Neural cell (in vitro differentiated cells): ENCODE measurements around the gene HPSE2. TPM values are rescaled to one million over a fixed set of nuclear protein-coding genes. Genes with fewer than 3 reads are reported as not detected.

Experiments used
- H2AFZ ChIP-seq: fragments of 200-600, 300-800 bp; sonication (generic), shearing (Covaris generic); 2 replicates; pipeline ENCODE4 v1.6.0; 2014; ENCODE audit warnings: low read depth, mild to moderate bottlenecking, antibody characterized with exemption, low read length, moderate library complexity
- H3F3A ChIP-seq: fragments of 200-600 bp; shearing (Covaris generic); 2 replicates; pipeline ENCODE4 v1.6.1; 2016; ENCODE audit warnings: mild to moderate bottlenecking, moderate library complexity, mixed read lengths, antibody characterized with exemption, low read length; ENCODE audit not compliant: insufficient read depth, poor library complexity, severe bottlenecking
- H3K27ac ChIP-seq: fragments of 200-600, 300-800 bp; sonication (generic), shearing (Covaris generic); 2 replicates; pipeline ENCODE4 v1.5.1; 2014; ENCODE audit warnings: mild to moderate bottlenecking, low read length, moderate library complexity
- H3K27me3 ChIP-seq: fragments of 300-800, 200-600 bp; sonication (generic), shearing (Covaris generic); 2 replicates; pipeline ENCODE4 v1.6.0; 2014; ENCODE audit warnings: mild to moderate bottlenecking, low read depth, low read length, moderate library complexity; ENCODE audit not compliant: insufficient read depth
- H3K36me3 ChIP-seq: fragments of 300-800, 200-600 bp; sonication (generic), shearing (Covaris generic); 2 replicates; pipeline ENCODE4 v1.5.1; 2014; ENCODE audit warnings: mild to moderate bottlenecking, antibody characterized with exemption, low read length, moderate library complexity; ENCODE audit not compliant: insufficient read depth
- H3K4me2 ChIP-seq: fragments of 300-800, 200-600 bp; sonication (generic), shearing (Covaris generic); 2 replicates; pipeline ENCODE4 v1.6.0; 2014; ENCODE audit warnings: mild to moderate bottlenecking, low read length
- H3K4me3 ChIP-seq: fragments of 300-800, 200-600 bp; sonication (generic), shearing (Covaris generic); 2 replicates; pipeline ENCODE4 v1.5.1; 2014; ENCODE audit warnings: mild to moderate bottlenecking, low read length, moderate library complexity
- H3K79me2 ChIP-seq: fragments of 200-600 bp; shearing (Covaris generic); replicated peaks from 2 replicates; pipeline ENCODE4 v1.6.0; 2014; ENCODE audit warnings: mild to moderate bottlenecking, low read length, moderate library complexity; ENCODE audit not compliant: insufficient read depth
- H3K9ac ChIP-seq: fragments of 300-800, 200-600 bp; sonication (generic), shearing (Covaris generic); 2 replicates; pipeline ENCODE4 v1.6.1; 2016; ENCODE audit warnings: mild to moderate bottlenecking, low read length, mixed read lengths
- H3K9me2 ChIP-seq: fragments of 200-600 bp; shearing (Covaris generic); 2 replicates; pipeline ENCODE4 v1.6.1; 2016; ENCODE audit warnings: mild to moderate bottlenecking, low read length, mixed read lengths; ENCODE audit not compliant: insufficient read depth
- H3K9me3 ChIP-seq: fragments of 200-600, 300-800 bp; sonication (generic), shearing (Covaris generic); 2 replicates; pipeline ENCODE4 v1.6.1; 2016; ENCODE audit warnings: mild to moderate bottlenecking, mixed run types, low read length, moderate library complexity, mixed read lengths
- H4K20me1 ChIP-seq: fragments of 200-600 bp; shearing (Covaris generic); 2 replicates; pipeline ENCODE4 v1.6.1; 2016; ENCODE audit warnings: mild to moderate bottlenecking, mixed run types; ENCODE audit not compliant: insufficient read depth
- CTCF ChIP-seq: fragments of 450-650 bp; IDR thresholded peaks from 2 replicates; pipeline ENCODE4 v1.5.1; 2014; ENCODE audit warnings: antibody characterized with exemption, mild to moderate bottlenecking, moderate library complexity; ENCODE audit not compliant: poor library complexity, severe bottlenecking
- EZH2 ChIP-seq: fragments of 200-600, 300-800 bp; shearing (Covaris generic), sonication (generic); IDR thresholded peaks from 2 replicates; pipeline ENCODE4 v1.6.1; 2014; ENCODE audit warnings: antibody characterized with exemption, low read length, borderline replicate concordance, mild to moderate bottlenecking; ENCODE audit not compliant: insufficient read depth, poor library complexity, severe bottlenecking
- MXI1 ChIP-seq: fragments of 450-650 bp; conservative IDR thresholded peaks from 2 replicates; pipeline ENCODE4 v1.6.1; 2014; ENCODE audit warnings: antibody characterized with exemption, mild to moderate bottlenecking; ENCODE audit not compliant: poor library complexity, severe bottlenecking
- POLR2AphosphoS5 ChIP-seq: IDR thresholded peaks from 2 replicates; pipeline ENCODE4 v1.6.1; 2012
- RAD21 ChIP-seq: fragments of 450-650 bp; conservative IDR thresholded peaks from 2 replicates; pipeline ENCODE4 v1.6.1; 2014; ENCODE audit warnings: antibody characterized with exemption, mild to moderate bottlenecking, moderate library complexity
- SMC3 ChIP-seq: fragments of 450-650 bp; conservative IDR thresholded peaks from 2 replicates; pipeline ENCODE4 v1.6.1; 2014; ENCODE audit warnings: antibody characterized with exemption, mild to moderate bottlenecking, moderate library complexity; ENCODE audit not compliant: poor library complexity
- TAF1 ChIP-seq: IDR thresholded peaks from 2 replicates; pipeline ENCODE4 v1.6.1; 2012; ENCODE audit warnings: low read depth
- polyA plus RNA-seq: library from polyadenylated mRNA; depleted of rRNA; stranded (reverse); fragments of >200 nt; gene quantifications from 2 replicates; pipeline ENCODE4 v1.2.3, GENCODE V29; 2014
- TF ChIP-seq, protein P1 (sequence below): IDR thresholded peaks from 2 replicates; pipeline ENCODE4 v1.6.1; 2012; ENCODE audit warnings: borderline replicate concordance

Gene HPSE2
- polyA plus RNA-seq, 1 donor from 2014 or later: not detected

DNA sequence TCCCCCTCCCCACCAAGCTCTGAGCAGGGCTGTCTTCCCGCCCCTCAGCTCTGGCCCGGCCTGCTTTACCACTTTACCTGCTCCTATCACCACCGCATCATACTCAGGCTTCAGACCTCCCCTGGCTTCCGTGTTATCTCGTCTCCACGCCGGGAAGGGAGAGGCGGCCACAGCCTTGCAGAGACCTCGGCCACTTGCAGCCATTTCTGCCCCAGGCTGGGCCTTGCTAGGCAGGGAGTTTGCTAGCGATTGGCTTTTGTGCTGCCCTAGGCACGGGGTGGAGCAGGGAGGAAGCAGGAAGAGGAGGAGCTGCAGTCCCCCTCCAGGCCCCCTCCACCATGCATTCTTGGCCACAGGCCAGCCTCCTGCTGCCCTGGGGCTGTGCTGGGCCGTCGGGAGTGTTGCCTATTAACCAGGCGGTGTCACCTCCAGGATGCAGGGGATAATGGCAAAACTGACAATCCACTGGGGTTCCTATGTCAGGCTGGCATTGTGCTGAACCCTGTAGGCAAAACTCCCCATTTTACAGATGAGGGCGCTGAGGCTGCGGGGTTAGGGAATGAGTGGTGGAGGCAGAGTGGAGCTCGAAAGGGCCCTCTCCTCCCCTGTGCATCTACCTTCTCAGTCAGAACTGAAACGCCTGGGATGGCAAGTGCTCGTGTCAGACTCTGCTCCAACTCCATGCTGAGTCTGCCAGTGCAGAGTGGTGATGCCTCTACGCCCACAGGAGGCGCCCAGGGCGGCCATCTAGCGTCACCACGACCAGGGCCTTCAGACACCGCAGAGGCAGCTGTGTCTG is 820.5 kb downstream of the HPSE2 start, which contains the start of gene PYROXD2:
TSS of gene PYROXD2 (minus strand) at position 251 of the 799 bp plus-strand sequence. CDS start at position 204, 47 bp downstream.
- H3K27ac ChIP-seq: no peak within 1 kb of the TSS

DNA sequence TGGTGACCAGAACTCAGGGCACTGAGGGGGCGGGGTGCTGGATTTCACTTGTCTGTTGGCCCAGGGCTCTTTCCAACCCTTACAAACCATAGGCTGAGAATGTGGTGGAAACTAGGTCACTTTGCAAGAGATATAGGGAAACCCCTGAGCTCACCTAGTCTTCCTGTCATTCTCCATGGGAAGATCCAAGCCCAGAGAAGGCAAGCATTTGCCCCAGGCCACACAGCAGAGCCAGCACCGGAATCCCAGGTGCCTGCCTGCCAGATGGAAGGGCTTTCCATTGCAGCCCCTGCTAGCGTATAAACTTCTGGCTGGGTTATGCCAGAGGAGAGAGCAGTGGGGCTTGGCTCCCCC is 821.1 kb downstream of the HPSE2 start:
- Histone ChIP-seq H3K4me3 (no peak overlapping the region), H3K36me3 (no peaks in the 10 kb centered on the region), H2AFZ (no peak overlapping the region), H3K9ac (no peak overlapping the region), H3K79me2 (no peaks in the 10 kb centered on the region), H3F3A (no peaks in the 10 kb centered on the region), H3K9me2 (no peaks in the 10 kb centered on the region), H3K27ac (no peak overlapping the region), H4K20me1 (no peaks in the 10 kb centered on the region), H3K9me3 (no peaks in the 10 kb centered on the region), H3K4me2 (no peak overlapping the region), H3K27me3 (no peaks in the 10 kb centered on the region)
- TF ChIP-seq EZH2: no peak
- no peak for TF ChIP-seq POLR2AphosphoS5
- TF ChIP-seq SMC3: no peak
- TF ChIP-seq, protein P1, sequence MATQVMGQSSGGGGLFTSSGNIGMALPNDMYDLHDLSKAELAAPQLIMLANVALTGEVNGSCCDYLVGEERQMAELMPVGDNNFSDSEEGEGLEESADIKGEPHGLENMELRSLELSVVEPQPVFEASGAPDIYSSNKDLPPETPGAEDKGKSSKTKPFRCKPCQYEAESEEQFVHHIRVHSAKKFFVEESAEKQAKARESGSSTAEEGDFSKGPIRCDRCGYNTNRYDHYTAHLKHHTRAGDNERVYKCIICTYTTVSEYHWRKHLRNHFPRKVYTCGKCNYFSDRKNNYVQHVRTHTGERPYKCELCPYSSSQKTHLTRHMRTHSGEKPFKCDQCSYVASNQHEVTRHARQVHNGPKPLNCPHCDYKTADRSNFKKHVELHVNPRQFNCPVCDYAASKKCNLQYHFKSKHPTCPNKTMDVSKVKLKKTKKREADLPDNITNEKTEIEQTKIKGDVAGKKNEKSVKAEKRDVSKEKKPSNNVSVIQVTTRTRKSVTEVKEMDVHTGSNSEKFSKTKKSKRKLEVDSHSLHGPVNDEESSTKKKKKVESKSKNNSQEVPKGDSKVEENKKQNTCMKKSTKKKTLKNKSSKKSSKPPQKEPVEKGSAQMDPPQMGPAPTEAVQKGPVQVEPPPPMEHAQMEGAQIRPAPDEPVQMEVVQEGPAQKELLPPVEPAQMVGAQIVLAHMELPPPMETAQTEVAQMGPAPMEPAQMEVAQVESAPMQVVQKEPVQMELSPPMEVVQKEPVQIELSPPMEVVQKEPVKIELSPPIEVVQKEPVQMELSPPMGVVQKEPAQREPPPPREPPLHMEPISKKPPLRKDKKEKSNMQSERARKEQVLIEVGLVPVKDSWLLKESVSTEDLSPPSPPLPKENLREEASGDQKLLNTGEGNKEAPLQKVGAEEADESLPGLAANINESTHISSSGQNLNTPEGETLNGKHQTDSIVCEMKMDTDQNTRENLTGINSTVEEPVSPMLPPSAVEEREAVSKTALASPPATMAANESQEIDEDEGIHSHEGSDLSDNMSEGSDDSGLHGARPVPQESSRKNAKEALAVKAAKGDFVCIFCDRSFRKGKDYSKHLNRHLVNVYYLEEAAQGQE: no peak
- TF ChIP-seq TAF1: no peak
- TF ChIP-seq RAD21: no peak
- TF ChIP-seq MXI1: no peak

More for the DNA sequence above, 820.5 kb downstream of the HPSE2 start, which contains the start of gene PYROXD2:
- Histone ChIP-seq H3K9me3 (no peaks in the 10 kb centered on the region), H3K4me2 (no peak within 1 kb of the TSS), H3K9ac (no peak within 1 kb of the TSS), H3K36me3 (no peaks in the 10 kb centered on the region), H3K27me3 (no peaks in the 10 kb centered on the region), H4K20me1 (no peaks in the 10 kb centered on the region), H3F3A (no peaks in the 10 kb centered on the region), H3K4me3 (no peak within 1 kb of the TSS), H3K79me2 (no peaks in the 10 kb centered on the region), H2AFZ (no peak within 1 kb of the TSS), H3K9me2 (no peaks in the 10 kb centered on the region)
- TF ChIP-seq CTCF (no peak), RAD21 (no peak)
